Measurements from ENCODE around the gene SH3GL3.

The SH3GL3 gene

GRCh38 chr15:83571820-83572707, 124.9 kb downstream of the SH3GL3 start:
- DNase-seq = no peak

DNA sequence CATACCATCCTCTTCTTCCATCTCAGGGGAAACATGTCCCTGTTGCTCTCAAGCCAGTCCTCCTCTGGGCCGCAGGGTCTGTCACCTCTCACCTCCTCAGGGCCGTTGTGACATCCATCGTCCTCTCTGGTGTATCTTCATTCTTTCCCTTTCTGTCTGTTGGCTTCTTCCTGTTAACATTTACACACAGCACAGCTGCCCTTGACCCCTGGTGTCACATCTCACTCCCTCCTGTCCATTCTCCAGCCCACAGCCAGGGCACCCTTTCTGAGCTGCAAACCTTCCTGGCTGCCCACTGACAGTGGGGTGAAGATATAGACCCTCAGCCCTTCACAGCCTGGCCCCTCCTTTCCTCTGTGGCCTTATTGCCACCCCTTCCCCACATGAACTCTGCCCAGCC, 127.2 kb downstream of the SH3GL3 start:
- DNase-seq = no peak

- DNase-seq = no peak
Measured at GRCh38 chr15:83578691-83579090, 131.6 kb downstream of the SH3GL3 start.

DNA sequence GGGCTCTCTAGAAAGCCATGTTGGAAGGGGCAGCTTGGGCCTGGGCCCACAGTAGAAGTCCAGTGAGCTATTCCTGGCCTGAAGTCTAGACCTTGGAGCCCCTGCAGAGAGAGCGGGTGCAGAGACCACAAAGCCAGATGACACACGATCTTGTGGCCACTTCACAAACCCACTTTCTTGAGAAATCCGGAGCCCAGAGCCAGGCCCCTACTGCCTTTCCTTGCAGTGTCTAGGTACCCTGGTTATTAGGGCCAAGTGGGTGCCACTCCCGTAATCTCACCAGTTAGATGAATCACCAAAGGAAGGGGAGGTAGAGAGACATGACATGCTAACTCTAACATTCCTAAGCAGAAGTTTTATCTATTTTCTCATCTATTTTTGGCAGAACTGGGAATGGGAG, 134.2 kb downstream of the SH3GL3 start:
- no peak for DNase-seq

DNA sequence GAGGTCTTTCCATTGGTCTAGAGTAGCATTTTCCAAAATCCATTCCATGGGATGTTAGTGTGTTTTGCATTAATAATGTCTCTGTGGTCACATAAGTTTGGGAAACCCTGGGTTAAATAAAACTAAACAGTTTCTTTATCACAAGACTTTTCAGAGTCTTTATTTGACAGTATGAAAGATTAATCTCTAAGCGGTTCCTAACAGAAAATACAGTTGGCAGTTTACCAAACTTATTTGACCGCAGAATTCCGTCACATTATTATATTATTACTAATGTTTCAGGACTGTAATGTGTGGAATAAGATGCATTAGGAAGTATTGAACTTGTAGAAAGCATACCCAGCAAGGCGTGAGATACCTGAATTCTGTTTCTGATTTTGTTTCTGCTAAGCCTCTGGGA, 135.2 kb downstream of the SH3GL3 start:
- DNase-seq = no peak

- DNase-seq = no peak
Measured at GRCh38 chr15:83585601-83586335, 138.6 kb downstream of the SH3GL3 start.

DNA sequence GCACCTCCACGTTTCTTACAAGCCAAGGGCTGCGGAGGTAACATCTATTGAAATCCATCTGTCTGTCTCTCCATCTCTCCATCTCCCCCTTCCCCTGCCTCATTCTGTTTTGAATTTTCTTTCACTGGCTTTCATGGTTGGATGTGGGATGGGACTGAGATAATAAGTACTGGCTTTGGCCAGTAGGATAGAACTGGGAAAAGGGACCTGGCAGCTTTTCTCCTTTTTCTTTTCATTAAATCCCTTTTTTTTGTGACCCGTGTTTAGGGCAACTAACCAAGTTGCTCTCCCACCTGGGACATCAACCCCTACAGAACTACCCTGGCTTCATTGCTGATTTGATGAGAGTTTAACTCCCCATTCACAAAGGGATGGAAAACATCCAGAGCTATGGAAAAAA, 139.9 kb downstream of the SH3GL3 start:
- DNase-seq = no peak

DNA sequence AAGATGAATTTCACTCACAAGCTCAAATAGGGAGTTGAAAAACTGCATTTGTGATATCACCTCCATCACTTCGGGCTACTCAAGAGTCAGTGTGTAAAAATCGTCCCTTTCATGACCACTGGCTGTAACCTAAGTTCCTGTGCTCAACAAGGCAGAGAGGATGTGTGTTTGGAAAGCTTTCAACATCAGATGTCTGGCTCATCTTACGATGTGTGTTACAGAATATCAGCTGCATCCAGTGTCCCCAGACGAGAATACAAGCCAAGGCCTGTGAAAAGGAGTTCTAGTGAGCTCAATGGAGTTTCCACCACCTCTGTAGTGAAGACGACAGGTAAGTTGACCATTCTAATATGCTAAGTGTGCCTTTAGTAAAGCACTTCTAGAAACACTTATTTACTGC, 141.3 kb downstream of the SH3GL3 start:
- DNase-seq = no peak

- DNase-seq = no peak
Measured at GRCh38 chr15:83592370-83593040, 145.4 kb downstream of the SH3GL3 start.

DNA sequence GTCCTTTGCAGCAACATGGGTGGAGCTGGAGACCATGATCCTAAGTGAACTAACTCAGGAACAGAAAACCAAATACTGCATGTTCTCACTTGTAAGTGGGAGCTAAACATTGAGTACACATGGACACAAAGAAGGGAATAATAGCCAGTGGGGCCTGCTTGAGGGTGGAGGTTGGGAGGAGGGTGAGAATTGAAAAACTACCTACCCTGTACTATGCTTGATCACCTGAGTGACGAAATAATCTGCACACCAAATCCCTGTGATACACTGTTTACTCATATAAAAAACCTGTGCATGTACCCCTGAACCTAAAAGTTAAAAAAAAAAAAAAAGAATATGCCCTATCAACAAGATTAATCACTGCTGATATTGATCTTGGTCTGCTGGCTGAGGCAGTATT, 148.1 kb downstream of the SH3GL3 start:
- no peak for DNase-seq

DNA sequence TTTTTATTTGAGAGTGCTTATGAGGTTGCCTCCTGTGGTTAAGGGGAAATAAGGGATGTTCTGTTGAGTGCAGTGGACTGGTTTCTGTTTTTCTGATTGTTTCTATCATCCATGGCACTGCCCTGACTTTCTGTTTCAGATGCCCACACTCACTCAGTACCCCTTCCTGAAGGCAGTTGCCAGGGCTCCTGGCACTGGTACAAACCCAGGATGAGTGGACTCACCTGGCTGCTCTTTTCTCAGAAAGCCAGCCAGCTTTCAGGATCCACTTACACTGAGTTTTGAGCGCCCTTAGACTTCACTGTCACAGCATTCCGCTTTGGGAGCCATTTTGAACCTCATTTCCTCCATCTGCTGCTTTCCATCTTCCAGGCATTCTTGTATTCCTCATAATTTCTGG, 150.9 kb downstream of the SH3GL3 start:
- DNase-seq = no peak

- DNase-seq = no peak
Measured at GRCh38 chr15:83602021-83602420, 154.9 kb downstream of the SH3GL3 start.

DNA sequence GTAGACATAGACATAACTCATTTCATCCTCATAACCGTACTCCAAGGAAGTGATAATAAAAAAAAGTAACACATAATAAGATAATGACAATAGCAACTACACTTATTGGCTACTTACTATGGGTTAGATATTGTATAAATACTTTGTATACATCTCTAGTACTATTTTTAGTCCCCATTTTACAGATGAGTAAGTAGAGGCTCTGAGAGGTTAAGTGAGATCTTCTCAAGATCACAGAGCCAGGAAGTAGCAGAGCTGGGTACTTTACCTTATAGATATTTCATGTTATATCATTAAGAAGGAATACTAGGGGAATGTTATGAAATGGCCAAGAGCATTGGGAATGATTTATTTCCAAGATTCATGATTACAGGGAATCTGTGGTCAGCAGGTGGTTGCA, 157.4 kb downstream of the SH3GL3 start:
- DNase-seq = no peak

DNA sequence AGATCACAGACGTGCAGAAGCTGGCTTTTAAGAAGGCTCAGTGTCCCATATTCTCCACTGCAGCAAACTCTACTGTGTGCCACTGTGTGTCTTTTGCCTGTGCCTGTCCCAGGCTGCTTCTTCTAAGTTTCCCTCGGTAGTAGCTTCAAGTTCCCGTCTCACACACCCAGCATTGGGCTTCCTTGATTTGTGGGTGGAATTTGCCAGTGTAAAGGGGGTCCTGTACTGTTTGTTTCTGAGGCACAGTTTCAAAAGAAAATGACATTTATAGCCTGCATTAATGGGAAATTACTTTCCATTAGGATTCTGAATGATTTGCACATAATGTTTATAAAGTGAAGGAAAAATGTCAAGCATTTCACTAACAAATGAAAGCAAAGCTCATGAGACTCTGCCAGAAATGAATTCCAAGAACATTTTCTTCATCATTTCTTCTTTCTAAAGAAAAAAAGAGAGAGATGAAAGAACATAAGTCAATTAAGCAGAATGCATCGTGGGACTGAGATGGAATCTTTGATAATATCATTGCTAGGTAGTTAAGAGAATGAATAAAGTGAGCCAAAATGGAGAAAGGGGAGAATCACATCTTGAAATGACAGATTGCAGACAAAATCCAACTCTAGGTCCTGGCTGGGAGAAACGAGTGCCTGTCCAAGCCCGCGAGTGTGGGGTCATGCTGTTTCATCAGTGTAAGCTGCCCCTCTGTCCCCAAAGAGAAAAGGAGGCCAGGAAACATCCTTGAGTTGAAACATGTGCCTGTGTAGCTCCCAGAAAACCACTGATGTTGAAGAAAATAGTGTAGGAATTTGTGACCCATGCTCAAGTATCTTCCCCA, 158.2 kb downstream of the SH3GL3 start:
- DNase-seq = no peak

DNA sequence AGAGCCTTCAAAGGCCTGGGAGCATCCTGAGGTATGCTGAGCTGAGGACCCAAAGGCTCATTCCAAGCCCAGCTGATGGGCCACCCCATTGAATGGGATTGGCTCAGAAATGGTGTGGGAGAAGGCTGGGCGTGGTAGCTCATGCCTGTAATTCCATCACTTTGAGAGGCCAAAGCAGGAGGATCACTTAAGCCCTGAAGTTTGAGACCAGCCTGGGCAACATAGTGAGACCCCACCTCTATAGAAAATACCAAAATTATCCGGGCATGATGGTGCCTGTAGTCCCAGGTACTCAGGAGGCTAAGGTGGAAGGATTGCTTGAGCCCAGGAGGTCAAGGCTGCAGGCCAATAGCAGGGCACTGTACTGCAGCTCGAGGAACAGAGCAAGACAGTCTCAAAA, 163.0 kb downstream of the SH3GL3 start:
- no peak for DNase-seq

GRCh38 chr15:83610901-83611685, 164.0 kb downstream of the SH3GL3 start:
- DNase-seq = no peak

DNA sequence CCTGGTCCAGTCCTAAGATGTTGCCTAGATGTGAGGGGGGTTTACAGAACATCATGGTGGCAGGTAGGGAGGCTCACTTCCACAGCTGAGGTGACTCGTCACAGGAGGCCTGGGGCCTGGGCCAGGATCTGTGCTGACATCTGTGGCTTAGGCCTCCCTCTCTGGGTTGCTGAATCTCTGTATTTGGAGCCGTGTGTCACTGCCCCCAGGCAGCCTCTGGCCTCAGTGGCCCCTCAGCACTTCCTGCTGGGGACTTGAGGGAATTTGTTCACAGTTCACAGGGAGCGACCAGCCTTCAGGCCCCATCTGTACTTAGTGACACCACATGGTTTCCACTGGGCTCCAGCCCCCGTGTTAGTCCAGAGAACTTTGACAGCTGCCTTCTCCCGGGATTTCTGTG, 165.1 kb downstream of the SH3GL3 start:
- DNase-seq = no peak

GRCh38 chr15:83612898-83613635, 165.9 kb downstream of the SH3GL3 start:
- DNase-seq = no peak

- no peak for DNase-seq
Measured at GRCh38 chr15:83613714-83614113, 166.6 kb downstream of the SH3GL3 start.

- DNase-seq = no peak
Measured at GRCh38 chr15:83616840-83617239, 169.7 kb downstream of the SH3GL3 start.

- DNase-seq = no peak
Measured at GRCh38 chr15:83626171-83626802, 179.1 kb downstream of the SH3GL3 start.

All from DMS153 (cell line).